ENCODE data around the gene NAPA.
"Not testable (repeated sequence)": the region's sequence is repeated elsewhere in the genome, so short reads cannot be mapped to it uniquely, and the experiment has no call there.

NAPA gene

DNA sequence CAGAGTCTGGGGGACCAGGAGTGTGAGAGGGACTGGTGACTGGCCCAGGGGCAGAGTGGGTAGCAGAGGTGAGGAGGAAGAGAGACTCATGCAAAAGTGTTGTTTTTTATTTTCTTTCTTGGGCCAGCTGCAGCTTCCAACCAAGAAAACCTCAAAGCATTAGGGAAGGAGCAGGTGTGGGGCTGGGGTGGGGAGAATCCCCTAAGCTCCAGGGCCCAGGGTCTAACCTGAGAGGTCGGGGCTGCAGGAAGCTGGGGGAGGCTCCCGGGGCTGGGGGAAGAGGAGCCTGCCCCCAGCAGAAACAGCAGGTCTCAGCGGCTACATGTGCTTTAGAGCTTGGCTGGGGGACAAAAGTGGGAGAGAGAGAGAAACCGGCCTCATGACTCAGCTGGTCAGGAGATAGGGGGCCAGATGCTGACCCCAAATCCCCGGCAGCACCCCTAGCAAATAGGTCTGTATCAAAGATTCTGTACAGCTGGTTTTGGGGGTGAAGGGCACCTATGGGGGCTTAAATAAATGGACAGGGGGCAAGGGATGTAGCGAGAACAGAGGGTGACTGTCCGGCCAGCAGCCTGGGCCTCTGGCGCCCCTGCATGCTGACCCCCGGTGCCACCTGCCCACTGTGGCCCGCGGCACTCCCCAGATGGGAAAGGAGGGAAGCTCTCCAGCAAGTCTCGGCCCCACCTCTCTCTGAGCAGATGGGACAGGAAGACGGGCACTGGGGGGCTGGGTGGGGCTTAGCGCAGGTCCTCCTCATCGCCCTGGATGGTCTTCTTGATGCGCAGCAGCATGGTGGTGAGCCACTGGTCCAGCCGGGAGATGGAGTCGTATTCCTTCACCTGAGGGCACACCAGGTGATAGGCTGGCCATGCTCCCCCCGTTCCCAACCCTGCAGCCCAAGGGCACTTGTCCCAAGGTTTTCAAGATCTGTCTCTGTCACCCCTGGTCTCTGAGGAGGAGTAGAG is 27.0 kb downstream of the NAPA start:
- Histone ChIP-seq H3K9me3 (ENCODE audit: control insufficient read depth in 2 of 2, low read length in 2 of 2) (no peaks in the 10 kb centered on the region), H3K36me3 (ENCODE audit: control insufficient read depth in 2 of 2, insufficient read depth in 2 of 2, low read length in 2 of 2) (peaks cover 29 to 40% of the 10 kb centered on the region in 2 donors), H3K9ac (ENCODE audit: low read depth in 1 of 2, low read length in 2 of 2) (no peak overlapping the region), H3K4me1 (ENCODE audit: control insufficient read depth in 2 of 2, insufficient read depth in 2 of 2, low read length in 2 of 2) (peaks cover 4 to 5% of the 10 kb centered on the region in 2 donors), H3K27ac (ENCODE audit: low read depth in 2 of 2, low read length in 2 of 2) (no peak overlapping the region), H3K27me3 (ENCODE audit: control insufficient read depth in 2 of 2, insufficient read depth in 2 of 2, low read length in 2 of 2) (no peaks in the 10 kb centered on the region), H3K4me3 (ENCODE audit: low read length in 2 of 2) (no peak overlapping the region)

DNA sequence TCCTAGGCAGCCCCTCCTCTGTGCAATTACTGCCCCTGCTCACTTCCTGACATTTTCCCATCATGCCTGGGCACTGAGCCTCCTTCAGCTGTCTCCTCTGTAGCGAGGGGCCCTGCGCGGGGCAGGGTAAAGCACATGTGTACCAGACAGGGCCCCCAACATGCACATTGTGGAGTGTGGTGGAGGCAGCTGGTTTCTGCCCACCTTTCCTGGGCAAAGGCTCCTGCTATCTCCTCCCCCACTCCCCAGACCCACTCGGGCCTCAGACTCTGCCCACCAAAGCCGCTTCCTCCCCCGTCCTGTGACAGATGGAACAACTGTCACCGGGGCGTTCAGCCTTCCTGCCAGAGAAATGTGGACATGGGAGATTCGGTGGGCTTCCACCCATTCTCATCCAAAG is 28.0 kb downstream of the NAPA start:
- H3K36me3 ChIP-seq (ENCODE audit: control insufficient read depth in 2 of 2, insufficient read depth in 2 of 2, low read length in 2 of 2), result peaks cover 21 to 32% of the 10 kb centered on the region in 2 donors
- peaks cover 4 to 5% of the 10 kb centered on the region in 2 donors for H3K4me1 ChIP-seq (ENCODE audit: control insufficient read depth in 2 of 2, insufficient read depth in 2 of 2, low read length in 2 of 2)
- no peak overlapping the region for H3K4me3 ChIP-seq (ENCODE audit: low read length in 2 of 2)
- no peaks in the 10 kb centered on the region for H3K9me3 ChIP-seq (ENCODE audit: control insufficient read depth in 2 of 2, low read length in 2 of 2)
- no peak overlapping the region for H3K9ac ChIP-seq (ENCODE audit: low read depth in 1 of 2, low read length in 2 of 2)
- no peak overlapping the region for H3K27ac ChIP-seq (ENCODE audit: low read depth in 2 of 2, low read length in 2 of 2)
- no peaks in the 10 kb centered on the region for H3K27me3 ChIP-seq (ENCODE audit: control insufficient read depth in 2 of 2, insufficient read depth in 2 of 2, low read length in 2 of 2)

DNA sequence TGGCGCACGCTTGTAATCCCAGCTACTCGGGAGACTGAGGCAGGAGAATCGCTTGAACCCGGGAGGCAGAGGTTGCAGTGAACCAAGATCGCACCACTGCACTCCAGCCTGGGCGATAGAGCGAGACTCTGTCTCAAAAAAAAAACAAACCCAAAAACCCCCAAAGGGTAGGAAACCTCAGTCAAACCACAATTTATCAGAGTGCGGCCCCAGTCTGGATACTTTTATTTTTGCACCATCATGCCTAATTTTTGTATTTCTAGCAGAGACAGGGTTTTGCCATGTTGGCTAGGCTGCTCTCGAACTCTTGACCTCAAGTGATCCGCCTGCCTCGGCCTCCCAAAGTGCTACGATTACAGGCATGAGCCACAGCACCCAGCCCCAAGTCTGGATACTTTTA is 28.6 kb downstream of the NAPA start:
- not testable (repeated sequence) for H3K9me3 ChIP-seq (ENCODE audit: control insufficient read depth in 2 of 2, low read length in 2 of 2); H3K27me3 ChIP-seq (ENCODE audit: control insufficient read depth in 2 of 2, insufficient read depth in 2 of 2, low read length in 2 of 2); H3K4me1 ChIP-seq (ENCODE audit: control insufficient read depth in 2 of 2, insufficient read depth in 2 of 2, low read length in 2 of 2); H3K27ac ChIP-seq (ENCODE audit: low read depth in 2 of 2, low read length in 2 of 2); H3K4me3 ChIP-seq (ENCODE audit: low read length in 2 of 2); H3K9ac ChIP-seq (ENCODE audit: low read depth in 1 of 2, low read length in 2 of 2)
- H3K36me3 ChIP-seq (ENCODE audit: control insufficient read depth in 2 of 2, insufficient read depth in 2 of 2, low read length in 2 of 2), result peaks cover 16 to 27% of the 10 kb centered on the region in 2 donors

DNA sequence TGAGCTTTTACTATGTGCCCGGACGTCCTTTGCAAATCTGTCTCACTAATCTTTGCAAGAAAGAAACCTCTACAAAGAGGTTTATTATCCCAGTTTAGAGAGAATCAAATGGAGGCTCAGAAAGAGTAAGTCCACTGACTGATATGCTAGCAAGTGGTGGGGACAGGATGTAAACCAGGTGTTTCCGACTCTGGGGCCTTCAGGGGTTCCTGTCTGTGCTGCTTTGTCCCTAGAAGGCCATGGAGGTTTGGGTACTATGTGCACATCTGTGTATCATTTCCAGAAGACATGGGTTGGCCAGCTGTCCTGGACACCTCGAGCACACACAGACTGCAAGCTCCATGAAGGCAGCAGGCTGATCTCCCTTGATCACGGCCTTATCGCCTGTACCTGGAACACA is 29.7 kb downstream of the NAPA start:
- Histone ChIP-seq H3K4me3 (ENCODE audit: low read length in 2 of 2) (peak overlapping the region; percentile 91 to 98), H3K4me1 (ENCODE audit: control insufficient read depth in 2 of 2, insufficient read depth in 2 of 2, low read length in 2 of 2) (peaks cover 4 to 5% of the 10 kb centered on the region in 2 donors), H3K9ac (ENCODE audit: low read depth in 1 of 2, low read length in 2 of 2) (peak overlapping the region in 1 of 2 donors; percentile 87), H3K27ac (ENCODE audit: low read depth in 2 of 2, low read length in 2 of 2) (peak overlapping the region in 1 of 2 donors; percentile 90), H3K27me3 (ENCODE audit: control insufficient read depth in 2 of 2, insufficient read depth in 2 of 2, low read length in 2 of 2) (no peaks in the 10 kb centered on the region), H3K36me3 (ENCODE audit: control insufficient read depth in 2 of 2, insufficient read depth in 2 of 2, low read length in 2 of 2) (peaks cover 6 to 19% of the 10 kb centered on the region in 2 donors), H3K9me3 (ENCODE audit: control insufficient read depth in 2 of 2, low read length in 2 of 2) (no peaks in the 10 kb centered on the region)

DNA sequence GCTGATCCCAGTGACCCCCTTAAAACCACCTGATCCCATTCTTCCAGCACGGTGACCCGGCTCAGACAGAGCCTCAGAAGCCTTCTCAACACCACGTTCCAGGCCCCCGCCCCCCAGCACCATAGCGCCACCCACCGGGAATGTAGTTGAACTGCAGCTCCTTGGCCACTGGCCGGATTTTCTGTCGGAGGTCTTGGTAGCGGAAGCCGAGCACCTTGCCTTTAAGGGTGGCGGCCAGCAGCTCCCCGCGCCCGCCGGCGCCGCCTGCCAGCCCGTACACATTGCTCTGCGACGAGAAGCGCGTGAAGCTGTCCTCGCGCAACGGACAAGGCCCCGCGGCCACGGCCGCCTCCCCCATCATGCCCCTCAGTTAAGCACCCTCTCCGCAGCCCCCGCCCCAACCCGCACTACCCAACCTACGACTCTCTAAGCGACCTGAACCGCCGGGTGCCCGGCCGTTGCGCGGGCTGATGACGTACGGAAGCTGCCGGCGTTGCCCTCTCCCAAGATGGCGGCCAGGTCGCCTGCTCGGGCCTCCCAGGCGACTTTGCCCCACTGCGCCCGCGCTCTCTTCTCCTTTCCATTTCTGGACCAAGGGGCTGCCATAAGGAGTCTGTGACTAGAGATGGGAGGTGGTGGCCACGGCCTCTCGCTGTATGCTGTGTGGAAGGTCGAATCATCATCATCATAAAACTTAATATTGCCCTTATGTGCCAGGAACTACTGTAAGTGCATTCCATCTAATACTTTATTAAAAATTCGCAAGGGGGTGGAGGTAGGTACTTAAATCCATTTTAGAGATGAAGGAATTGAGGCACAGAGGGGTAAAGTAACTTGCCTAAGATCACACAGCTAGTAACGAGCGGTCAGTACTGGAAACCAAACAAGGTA is 30.8 kb downstream of the NAPA start, which contains the start of gene KPTN:
Gene KPTN (minus strand): TSS at position 420 of the 891 bp plus-strand sequence. CDS start 59 bp downstream, at position 361.
- Histone ChIP-seq H3K36me3 (ENCODE audit: control insufficient read depth in 2 of 2, insufficient read depth in 2 of 2, low read length in 2 of 2) (peaks cover 0 to 7% of the 10 kb centered on the region in 2 donors), H3K9me3 (ENCODE audit: control insufficient read depth in 2 of 2, low read length in 2 of 2) (no peaks in the 10 kb centered on the region), H3K27ac (ENCODE audit: low read depth in 2 of 2, low read length in 2 of 2) (peak within 1 kb of the TSS; percentile 80 to 90), H3K4me1 (ENCODE audit: control insufficient read depth in 2 of 2, insufficient read depth in 2 of 2, low read length in 2 of 2) (peaks cover 4 to 5% of the 10 kb centered on the region in 2 donors), H3K9ac (ENCODE audit: low read depth in 1 of 2, low read length in 2 of 2) (peak within 1 kb of the TSS; percentile 87 to 90), H3K4me3 (ENCODE audit: low read length in 2 of 2) (peak within 1 kb of the TSS; percentile 91 to 98), H3K27me3 (ENCODE audit: control insufficient read depth in 2 of 2, insufficient read depth in 2 of 2, low read length in 2 of 2) (no peaks in the 10 kb centered on the region)

DNA sequence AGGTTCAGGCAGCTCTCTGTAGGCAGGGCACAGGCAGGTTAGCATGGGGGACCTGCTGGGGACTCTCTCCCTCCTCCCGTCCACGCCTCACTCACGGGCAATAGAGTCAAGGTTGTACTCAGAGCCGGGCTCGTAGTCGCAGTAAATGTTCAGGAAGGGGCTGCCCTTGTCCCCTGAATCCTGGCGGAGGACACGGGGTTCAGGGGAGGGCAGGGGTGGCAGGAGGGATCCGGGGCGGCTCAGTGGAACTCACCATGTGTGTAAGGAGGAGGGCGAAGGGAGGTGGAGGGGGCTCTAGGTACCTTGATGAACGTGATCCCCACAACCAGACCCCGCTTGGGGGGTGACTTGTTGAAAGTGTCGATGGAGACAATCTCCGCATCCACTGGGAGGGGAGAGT is 31.7 kb downstream of the NAPA start:
- H3K4me3 ChIP-seq (ENCODE audit: low read length in 2 of 2), result peak overlapping the region; percentile 91 to 98
- no peaks in the 10 kb centered on the region for H3K27me3 ChIP-seq (ENCODE audit: control insufficient read depth in 2 of 2, insufficient read depth in 2 of 2, low read length in 2 of 2)
- H3K9me3 ChIP-seq (ENCODE audit: control insufficient read depth in 2 of 2, low read length in 2 of 2), result no peaks in the 10 kb centered on the region
- H3K27ac ChIP-seq (ENCODE audit: low read depth in 2 of 2, low read length in 2 of 2), result no peak overlapping the region
- peaks cover 4 to 5% of the 10 kb centered on the region in 2 donors for H3K4me1 ChIP-seq (ENCODE audit: control insufficient read depth in 2 of 2, insufficient read depth in 2 of 2, low read length in 2 of 2)
- no peak overlapping the region for H3K9ac ChIP-seq (ENCODE audit: low read depth in 1 of 2, low read length in 2 of 2)
- H3K36me3 ChIP-seq (ENCODE audit: control insufficient read depth in 2 of 2, insufficient read depth in 2 of 2, low read length in 2 of 2), result peaks cover 0 to 7% of the 10 kb centered on the region in 2 donors

DNA sequence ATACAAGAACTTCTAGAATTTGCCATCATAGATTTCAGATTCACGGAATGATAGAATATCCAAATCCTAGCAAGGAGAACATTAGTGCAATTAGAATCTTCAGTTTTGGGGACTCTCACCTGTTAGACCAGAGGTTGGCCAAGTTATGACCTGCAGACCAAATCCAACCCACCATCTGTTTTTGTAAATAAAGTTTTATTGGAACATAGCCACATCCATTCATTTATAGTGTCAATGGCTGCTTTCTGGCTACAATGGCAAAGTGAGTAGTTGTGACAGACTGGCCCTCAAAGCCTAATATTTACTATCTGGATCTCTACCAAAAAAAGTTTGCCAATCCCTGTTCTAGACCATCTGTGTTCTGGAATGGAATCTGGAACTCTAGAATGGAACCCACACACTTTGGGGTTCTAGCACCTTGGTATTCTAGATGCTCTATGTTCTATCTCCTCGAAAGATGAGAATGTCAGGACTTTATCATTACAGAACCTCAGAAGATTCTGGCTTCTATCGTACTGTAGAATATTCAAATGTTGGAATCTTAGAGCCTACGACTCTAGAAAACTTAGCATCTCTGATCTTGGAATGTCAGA is 33.3 kb downstream of the NAPA start:
- no peaks in the 10 kb centered on the region for H3K27me3 ChIP-seq (ENCODE audit: control insufficient read depth in 2 of 2, insufficient read depth in 2 of 2, low read length in 2 of 2)
- H3K9ac ChIP-seq (ENCODE audit: low read depth in 1 of 2, low read length in 2 of 2), result no peak overlapping the region
- no peaks in the 10 kb centered on the region for H3K9me3 ChIP-seq (ENCODE audit: control insufficient read depth in 2 of 2, low read length in 2 of 2)
- H3K4me1 ChIP-seq (ENCODE audit: control insufficient read depth in 2 of 2, insufficient read depth in 2 of 2, low read length in 2 of 2), result peaks cover 4 to 5% of the 10 kb centered on the region in 2 donors
- H3K4me3 ChIP-seq (ENCODE audit: low read length in 2 of 2), result no peak overlapping the region
- H3K36me3 ChIP-seq (ENCODE audit: control insufficient read depth in 2 of 2, insufficient read depth in 2 of 2, low read length in 2 of 2), result no peaks in the 10 kb centered on the region
- no peak overlapping the region for H3K27ac ChIP-seq (ENCODE audit: low read depth in 2 of 2, low read length in 2 of 2)

DNA sequence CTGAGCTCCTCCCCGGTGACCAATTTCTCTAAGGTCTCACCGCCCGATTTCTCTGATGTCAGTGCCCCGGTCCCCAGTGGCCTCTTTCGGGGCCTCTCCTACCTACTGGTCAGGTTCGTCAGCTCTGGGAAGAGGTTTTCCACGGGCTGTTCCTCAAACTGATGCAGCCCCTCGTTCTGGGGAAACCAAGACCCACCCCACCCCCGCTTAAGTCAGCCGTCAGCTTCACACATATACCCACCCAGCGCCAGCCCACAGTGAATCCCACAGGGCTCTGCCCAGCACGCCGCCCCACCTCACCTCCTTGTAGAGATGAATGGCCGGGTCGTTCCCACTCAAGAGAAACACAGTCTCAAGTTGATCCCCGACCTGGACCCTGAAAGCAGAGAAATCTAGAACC is 34.2 kb downstream of the NAPA start:
- no peaks in the 10 kb centered on the region for H3K9me3 ChIP-seq (ENCODE audit: control insufficient read depth in 2 of 2, low read length in 2 of 2)

DNA sequence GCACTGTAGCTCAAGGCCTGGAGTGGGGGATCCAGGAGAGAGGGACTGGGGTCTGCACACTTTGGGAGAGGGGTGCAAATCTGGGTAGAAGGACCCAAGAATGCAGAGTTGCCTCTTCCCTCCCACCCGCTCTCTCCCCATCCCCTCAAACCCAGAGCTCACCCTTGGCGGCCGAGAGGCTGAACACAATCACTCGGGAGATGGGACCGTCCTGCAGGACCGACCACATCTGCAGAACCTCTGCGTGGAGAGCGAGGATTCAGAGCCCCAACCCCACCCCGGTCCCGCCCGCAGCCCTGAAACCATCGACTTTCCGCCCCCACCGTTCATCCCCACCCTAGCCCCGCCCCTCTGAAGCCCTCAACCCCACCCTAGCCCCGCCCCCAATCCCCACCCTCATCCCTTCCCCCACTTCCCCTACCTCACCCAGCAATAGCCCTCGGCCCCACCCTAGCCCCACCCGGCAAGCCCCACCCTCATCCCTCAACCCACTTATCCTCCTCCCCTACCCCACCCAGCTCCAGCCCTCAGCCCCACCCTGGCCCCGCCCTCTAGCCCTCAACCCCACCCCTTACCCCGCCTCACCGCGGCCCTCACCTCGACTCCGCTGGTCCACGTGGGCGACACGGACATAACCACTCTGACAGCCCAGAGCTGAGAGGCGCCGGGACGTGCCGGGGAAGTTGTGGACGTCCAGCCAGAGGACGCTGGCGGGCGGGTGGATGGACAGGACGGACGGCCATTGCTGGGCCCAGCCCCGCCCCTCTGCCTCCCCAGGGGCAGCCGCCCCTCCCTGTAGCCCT is 35.0 kb downstream of the NAPA start:
- Histone ChIP-seq H3K27ac (ENCODE audit: low read depth in 2 of 2, low read length in 2 of 2) (no peak overlapping the region), H3K27me3 (ENCODE audit: control insufficient read depth in 2 of 2, insufficient read depth in 2 of 2, low read length in 2 of 2) (no peaks in the 10 kb centered on the region), H3K4me3 (ENCODE audit: low read length in 2 of 2) (no peak overlapping the region), H3K9ac (ENCODE audit: low read depth in 1 of 2, low read length in 2 of 2) (no peak overlapping the region), H3K36me3 (ENCODE audit: control insufficient read depth in 2 of 2, insufficient read depth in 2 of 2, low read length in 2 of 2) (no peaks in the 10 kb centered on the region), H3K4me1 (ENCODE audit: control insufficient read depth in 2 of 2, insufficient read depth in 2 of 2, low read length in 2 of 2) (peaks cover 4 to 5% of the 10 kb centered on the region in 2 donors), H3K9me3 (ENCODE audit: control insufficient read depth in 2 of 2, low read length in 2 of 2) (no peaks in the 10 kb centered on the region)

More for the DNA sequence above, 34.2 kb downstream of the NAPA start:
- Histone ChIP-seq H3K36me3 (ENCODE audit: control insufficient read depth in 2 of 2, insufficient read depth in 2 of 2, low read length in 2 of 2) (no peaks in the 10 kb centered on the region), H3K27me3 (ENCODE audit: control insufficient read depth in 2 of 2, insufficient read depth in 2 of 2, low read length in 2 of 2) (no peaks in the 10 kb centered on the region), H3K9ac (ENCODE audit: low read depth in 1 of 2, low read length in 2 of 2) (no peak overlapping the region), H3K27ac (ENCODE audit: low read depth in 2 of 2, low read length in 2 of 2) (no peak overlapping the region), H3K4me1 (ENCODE audit: control insufficient read depth in 2 of 2, insufficient read depth in 2 of 2, low read length in 2 of 2) (peaks cover 4 to 5% of the 10 kb centered on the region in 2 donors), H3K4me3 (ENCODE audit: low read length in 2 of 2) (no peak overlapping the region)

Measured in mucosa of rectum (tissue), 2 donors.